Inflammatory macrophage treated with lipopolysaccharide for 4 hours (primary cell): Measurements from ENCODE around the gene PRR30.

Experiments used
- DNase-seq: peaks from one replicate; pipeline ENCODE4 v3.0.0-alpha.2; 2020

Gene PRR30

DNA sequence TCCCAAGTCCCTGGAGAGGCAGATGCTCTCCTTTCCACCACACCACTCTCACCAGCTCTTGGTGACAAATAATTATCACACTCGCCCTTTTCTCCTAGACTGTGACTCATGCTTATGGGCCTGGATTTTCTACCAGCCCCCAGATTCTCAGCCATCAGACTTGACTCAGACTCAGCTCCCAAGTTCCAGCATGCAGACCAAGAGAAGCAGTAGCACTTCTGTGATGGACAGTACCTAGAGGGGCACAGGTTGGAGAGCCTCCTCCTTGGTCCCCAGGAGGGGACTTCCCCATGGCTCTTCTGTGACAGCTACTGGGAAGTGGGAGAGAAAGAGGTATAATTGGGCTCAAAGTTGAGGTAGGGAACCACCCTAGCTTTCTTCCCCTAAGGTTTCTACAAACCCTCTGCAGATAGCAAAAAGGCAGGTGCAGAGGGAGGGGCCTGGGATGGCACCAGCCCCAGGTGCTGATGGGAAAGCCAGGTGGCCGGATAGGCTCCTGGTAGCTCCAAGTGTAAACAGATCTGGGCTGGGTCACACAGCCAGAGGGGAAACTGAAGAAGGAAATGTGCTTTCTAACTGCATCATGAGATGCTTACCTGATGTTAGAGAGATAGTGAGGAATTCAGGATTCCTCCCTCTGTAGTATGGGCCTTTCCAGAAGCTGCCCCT is 13.7 kb upstream of the PRR30 start:
- no peak for DNase-seq

DNA sequence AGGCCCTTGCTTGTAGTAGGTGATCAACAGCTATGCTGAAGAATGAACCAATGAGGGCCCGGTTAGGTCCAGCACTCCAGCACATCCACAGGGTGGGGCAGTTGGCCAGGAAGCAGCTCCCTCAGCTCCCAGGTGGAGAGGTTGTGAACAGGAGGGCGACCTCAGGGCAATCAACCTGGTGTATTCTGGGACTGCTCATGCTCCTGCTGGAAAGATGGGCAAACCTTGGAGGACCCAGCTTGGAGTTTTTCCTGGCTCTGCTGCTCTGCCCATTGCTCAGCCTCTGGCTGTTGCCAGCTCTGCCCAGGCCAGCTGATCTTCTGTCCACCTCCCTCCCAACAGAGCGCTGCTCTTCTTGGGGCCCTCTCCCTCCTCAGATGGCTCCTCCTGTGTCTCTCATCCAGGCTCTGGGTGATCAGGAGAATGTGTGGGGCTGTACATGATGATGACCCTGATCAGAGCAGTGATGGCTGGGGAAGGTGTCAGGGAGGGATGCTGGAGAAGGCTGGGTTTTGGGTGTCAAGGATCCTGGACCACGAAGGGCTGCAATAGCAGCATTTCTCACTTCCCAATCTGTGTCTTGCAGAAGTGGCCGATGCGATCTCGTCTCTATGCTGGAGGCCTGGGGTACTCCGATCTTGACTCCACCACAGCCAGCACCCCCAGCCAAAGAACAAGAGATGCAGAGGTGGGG is 13.0 kb upstream of the PRR30 start:
- no peak for DNase-seq

DNA sequence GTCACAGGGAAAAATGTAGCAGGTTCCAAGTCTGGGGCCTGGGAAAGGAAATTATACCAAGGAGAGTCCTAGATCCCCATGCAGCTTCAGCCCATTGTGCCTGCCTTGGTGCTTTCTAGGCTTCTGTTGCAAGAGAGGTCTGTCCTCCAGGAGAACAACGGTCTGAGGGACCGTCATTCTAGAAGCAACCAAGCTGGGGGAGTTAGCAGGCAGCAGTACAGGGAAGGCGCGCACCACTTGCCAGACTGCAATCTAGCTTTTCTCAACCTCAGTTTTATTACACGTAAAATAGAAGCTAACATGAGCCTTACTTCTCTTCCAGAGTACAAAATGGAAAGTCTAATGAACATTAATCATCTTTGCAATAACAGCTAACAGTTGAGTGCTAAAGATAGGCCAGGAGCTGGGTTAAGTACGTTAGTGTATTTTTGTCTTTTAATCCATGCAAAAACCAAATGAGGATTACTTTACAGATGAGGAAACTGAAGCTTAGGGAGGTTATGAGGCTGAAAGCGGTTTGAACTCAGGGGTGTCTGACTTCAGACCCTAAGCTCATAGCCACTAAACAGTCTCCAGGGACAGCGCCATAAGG is 11.5 kb upstream of the PRR30 start:
- no peak for DNase-seq

DNA sequence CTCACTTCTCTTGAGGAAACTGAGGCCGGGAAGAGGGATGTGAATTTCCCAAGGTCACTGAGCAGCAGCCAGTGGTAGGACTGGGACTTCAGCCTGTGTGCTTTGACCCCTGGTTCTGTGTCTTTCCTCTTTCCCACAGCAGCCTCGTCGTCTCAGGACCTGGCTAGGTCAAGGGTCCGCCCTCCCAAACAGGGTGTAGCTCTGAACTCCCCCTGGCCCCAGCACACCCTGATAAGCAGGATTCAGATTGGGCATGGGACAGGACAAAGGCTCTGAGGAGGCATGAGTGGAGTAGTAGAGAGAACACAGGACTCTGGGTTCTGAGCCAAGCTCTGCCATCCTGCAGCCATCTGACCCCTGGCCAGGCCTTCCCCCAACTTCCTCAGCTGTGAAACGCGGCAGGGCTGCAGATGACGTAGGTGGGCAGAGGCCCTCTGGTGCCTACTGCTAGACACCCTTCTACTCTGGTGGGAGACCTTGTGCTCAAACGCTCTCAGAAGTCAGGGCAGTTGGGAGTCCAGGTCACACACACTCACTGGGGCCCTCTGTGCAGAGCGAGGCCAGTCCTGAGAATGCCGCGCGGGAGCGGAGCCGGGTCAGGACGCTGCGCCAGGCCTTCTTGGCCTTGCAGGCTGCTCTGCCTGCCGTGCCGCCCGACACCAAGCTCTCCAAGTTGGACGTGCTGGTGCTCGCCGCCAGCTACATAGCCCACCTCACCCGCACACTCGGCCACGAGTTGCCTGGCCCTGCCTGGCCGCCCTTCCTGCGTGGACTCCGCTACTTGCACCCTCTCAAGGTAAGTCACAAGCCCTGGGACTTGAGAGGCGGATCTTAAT is 10.6 kb upstream of the PRR30 start:
- DNase-seq, result no peak

DNA sequence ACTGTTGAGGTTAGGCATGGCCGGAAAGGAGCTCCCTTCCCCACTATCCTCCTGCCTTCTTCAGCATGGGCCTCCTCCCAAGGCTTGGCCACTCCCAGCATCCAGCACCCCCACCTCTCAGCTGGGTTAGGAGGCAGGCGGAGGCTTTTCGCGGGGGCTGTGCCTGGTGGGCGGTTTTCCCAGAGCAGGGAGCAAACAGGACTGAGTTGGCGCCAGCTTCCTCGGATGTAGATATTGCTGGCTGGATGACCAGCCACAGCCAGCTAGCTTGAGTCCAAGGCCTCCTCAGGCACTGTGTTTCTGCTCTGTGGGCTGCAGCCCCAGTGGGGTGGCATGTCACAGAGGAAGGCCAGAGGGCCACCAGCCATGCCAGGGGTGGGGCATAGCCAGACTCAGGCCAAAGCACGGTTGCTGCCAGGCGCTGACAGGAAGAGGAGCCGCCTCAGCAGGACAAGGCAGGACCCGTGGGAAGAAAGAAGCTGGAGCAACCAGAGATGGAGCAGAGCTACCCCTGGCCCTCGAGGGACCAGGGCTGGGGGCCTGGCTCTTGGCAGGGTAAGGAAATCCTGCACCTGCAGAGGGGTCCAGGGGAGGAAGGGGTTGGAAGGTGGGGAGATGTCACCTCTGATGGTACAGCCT is 9.7 kb upstream of the PRR30 start, which contains the start of gene TCF23:
Gene TCF23, plus strand, starts transcription at position 204 of the 639 bp plus-strand sequence. Its CDS starts 130 bp downstream, at position 334.
- DNase-seq, result no peak

DNA sequence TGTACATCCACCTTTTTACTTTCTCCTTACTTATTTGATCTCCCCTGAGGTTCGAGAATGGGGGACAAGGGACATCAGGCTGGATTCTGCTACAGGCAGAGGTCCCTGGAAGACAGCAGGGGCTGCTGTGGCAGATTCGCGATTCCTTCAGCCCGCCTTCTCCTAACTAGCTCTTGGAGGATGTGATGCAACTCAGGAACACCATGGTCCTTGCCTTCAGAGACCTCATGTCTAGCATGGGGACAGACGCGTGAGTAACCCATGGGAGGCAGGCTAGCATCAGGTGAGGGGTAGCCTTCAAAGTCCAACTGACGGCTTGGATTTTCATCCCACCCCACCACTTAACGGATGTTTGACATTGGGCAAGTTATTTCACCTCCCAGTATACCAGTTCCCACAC is 8.7 kb upstream of the PRR30 start:
- DNase-seq, result no peak

DNA sequence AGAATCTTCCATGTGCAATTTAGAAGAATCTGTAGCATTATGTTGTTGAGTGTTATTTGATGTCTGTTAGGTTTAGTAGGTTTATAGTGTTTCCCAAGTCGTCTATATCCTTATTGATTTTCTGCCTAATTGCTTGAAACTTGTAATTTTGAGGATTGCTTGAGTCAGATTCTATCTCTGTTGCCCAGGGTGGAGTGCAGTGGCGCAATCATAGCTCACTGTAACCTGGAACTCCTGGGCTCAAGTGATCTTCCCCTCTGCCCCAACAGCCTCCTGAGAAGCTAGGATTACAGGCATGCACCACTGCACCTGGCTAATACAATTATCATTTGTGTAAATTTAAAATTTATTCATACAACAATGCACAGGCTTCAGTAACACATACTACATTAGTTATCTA is 6.5 kb upstream of the PRR30 start:
- DNase-seq, result no peak

DNA sequence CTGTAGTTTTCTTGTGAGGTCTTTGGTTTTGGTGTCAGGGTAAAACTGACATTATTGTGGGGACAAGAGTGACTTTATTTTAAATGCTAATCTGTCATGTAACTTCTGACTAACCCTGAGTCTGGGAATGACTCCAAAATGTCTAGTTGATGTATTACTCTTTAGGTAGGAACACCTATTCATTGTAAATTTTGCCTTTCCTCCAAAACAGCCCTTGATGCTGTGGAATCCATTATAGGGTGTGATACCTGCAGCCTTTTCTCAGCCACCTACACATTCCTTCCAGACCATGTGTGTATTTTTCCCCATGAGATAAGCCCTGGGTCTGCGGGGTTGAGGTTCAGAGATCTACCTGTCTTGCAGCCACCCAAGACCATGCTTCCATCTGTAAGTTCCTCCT is 4.1 kb upstream of the PRR30 start:
- no peak for DNase-seq

DNA sequence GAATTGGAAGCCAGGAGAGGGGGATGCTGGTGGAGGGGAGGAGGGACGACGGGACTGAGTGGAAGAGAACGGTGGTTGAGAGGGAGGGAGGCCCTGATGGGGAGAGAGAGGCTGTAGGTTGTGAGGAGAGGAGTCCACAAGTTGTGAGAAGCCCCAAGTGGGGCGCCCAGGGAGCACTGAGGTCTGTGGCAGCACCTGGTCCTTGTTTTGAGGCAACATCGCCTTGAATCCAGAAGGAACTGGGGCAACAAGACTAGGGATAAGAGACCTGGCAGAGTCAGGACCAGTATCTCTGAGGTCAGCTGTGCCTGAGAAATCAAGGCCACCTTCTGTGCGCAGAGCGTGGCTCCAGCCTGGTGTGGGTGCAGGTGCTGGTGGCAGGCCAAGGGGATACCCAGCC is 1.1 kb downstream of the PRR30 start:
- DNase-seq, result no peak

DNA sequence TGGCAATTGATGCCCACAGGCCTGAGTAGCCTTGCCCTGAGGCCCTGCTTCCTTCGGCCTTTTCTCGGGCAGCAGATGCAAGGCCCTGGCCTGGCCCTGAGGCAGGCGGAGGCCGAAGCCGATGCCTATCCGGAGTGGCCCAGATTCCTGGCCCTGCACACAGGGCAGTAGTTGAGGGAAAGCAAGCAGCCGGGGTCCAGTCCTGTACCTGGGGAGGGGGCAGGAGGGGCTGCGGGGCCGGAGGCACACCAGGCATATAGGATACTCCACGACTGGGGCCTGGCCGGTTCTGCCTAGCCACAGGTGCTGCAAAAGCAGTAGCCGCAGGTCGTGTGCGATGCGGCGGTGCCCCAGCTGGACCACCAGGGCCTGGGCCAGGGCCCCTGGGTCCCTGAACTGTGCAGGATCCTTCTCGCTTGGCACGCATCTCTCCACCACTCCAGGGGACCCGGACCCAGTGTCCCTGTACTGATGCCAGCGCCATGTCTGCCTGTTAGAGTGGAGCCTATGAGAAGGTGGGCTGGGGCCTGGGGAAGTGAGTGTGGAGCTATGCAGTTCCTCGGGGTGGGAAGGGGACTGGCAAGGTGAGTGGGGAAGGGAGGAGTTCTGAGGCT is 1.8 kb downstream of the PRR30 start:
- no peak for DNase-seq

DNA sequence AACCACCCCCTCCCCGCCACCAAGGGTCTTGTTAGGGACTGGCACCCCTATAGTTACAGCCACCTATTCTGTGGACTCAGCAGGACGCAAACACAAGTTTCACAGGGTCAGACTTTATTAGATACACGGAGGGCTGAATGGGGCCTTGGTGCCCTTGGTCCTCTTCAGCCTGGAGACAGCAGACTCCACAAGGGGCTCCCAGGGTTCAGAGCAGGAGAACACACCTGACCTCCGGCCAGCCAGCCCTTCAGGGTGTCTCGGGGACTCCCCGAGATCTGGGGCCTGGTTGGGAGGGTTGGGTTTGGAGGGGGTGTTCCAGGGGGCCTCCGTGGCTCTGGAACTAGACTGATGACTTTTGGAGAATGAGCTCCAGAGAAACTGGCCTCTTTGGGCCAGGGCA is 2.5 kb downstream of the PRR30 start:
- no peak for DNase-seq

DNA sequence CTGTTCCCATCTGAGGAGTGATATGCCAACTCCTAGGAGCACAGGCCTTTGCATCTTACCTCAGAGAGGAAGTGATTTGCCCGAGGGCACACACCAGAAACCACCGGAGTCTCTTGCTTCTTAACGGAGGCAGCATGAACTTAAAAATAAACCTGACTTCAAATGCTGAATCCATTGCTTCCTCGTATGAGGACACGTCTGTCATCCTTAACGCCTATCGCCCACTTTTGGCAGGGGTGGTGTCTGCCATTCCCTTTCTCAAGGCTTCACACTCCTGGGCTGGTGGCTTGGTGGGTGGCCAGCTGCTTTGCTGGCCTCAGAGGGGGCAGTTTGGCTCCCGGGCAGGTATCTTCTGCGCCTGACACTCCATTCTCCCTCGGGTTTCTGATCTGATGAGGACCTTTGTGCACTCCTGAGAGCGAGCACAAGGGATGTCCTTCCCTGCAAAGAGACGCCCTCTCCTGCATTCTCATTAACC is 3.7 kb downstream of the PRR30 start:
- DNase-seq, result peak; percentile 19

DNA sequence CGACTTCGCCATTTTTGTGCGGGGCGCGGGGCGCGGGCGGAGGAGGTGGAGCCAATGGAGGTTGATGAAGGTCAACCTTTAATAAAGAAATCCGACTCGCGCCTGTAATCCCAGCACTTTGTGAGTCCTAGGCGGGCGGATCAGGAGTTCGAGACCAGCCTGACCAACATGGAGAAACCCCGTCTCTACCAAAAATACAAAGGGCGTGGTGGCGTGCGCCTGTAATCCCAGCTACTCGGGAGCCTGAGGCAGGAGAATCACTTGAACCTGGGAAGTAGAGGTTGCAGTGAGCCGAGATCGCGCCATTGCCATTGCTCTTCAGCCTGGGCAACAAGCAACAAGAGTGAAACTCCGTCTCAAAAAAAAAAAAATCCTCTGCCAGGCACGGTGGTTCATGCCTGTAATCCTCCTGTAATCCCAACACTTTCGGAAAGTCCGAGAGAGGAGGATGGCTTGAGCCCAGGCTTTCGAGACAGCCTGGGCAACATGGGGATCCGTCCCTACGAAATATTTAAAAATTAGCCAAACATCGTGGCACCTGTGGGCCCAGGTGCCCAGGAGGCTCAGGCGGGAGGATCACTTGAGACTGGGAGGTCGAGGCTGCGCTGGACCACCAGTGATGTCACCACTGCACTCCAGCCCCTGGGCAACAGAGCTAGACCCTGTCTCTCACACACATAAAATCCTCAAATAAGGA is 4.3 kb downstream of the PRR30 start:
- DNase-seq, result no peak

DNA sequence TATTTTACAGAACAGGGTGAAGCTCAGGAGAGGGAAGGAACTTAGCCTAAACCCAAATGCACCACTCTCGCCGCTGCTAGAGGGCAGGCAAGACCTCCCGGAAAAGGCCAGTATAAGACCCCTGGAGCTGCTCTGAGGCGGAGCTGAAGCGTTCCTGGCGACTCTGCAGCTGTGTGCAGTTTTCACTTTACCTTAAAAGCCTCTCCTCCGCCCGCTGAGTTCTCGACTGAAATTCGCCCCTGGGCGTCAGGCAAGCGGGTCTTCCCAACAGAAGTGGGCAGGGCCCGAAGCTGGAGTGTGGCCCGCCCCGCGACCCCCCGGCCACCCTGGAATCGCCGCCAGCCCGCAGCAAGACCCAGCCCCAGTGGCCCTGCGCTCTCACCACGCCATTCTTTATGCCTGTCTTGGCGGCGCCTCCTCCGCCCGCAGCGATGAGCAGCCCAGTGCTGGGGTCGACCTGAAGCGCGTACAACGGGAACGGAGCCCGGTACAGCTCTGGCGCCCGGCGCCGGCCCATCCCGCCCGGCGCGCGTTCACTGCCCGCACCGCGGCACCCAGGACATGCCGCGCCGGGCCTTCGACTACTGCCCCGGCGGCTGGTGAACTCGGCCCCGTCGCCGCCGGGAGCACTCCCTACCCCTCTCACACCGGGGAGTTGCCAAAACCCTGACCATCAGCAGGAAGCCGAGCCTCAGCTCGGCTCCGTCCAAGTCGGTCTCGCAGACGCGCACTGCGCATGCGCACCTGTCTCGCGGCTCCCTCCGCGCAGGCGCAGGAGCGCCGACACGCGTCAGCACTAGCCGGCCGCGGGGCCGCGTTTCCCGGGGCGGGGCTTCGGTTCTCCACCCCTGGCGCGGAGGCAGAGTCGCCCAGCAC is 5.1 kb downstream of the PRR30 start, which contains the start of gene PREB:
Gene PREB, minus strand, starts transcription at position 732 of the 876 bp plus-strand sequence. Its CDS starts 215 bp downstream, at position 517.
- peak; percentile 98 for DNase-seq

DNA sequence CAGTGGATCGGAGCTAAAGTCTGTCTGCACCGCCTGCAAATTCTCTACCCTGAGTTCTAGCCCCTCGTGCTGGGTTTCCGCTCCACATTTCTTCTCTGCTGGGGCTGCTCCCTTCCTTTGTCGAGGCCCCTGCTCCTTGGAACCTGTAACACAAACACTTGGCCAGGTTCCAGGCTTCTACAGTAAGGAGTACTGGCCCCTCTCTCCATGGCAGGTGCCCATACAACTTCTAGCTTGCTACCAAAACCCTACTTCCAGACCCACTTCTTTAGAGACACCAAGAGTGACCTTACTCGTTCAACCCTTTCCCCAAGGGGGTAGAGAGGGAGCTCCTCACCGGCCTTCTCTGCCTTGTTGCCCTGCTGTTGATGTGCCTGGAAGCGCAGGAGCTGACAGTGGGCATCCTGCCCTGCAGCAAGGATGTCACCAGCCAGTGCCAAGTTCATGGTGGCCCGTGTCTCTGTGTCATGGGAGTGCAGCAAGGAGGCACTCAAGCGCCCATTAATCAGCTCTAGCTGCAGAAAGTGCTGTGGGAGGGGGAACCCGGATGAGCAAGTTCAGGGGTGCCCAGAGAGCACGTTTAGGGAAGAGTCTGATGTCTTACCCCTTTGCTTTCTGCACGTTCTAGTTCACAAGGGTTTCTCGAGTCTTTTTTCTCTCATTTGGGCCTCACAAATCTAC is 5.9 kb downstream of the PRR30 start:
- peak; percentile 20 for DNase-seq

DNA sequence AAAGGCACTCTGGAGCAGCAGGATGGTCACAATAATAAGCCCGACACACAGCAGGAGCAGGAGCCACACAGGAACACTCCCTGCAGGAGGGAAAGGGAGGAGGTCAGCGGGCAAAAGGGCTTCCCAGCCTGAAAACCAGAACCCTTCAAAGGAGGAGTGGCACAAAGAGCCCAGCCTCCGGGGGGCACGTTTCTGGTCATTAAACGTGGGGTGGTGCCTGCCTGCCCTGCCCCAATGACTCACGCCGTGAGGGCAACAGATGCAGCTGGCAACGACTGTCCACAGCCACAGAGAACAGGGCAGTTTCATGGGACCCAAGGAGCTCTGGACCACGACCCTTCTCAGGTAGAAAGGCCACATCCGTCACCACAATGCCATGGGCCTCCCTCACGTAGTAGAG is 7.8 kb downstream of the PRR30 start:
- no peak for DNase-seq

DNA sequence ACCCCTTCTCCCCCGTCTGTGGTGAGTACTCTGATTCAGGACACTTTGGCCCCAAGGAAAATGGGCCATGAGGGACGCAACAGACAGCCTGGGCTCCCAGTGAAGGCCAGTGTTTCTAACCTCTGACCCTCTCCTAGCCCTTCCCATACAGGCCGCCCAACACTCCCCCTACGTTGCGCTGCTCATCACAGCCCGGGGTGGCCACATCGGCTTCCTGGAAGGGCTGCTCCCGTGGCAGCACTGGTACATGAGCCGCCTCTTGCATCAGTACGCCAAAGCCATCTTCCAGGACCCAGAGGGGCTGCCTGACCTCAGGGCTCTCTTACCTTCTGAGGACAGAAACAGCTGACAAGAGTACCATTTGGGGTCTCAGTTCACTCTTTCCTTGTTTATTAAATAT is 8.8 kb downstream of the PRR30 start:
- no peak for DNase-seq

DNA sequence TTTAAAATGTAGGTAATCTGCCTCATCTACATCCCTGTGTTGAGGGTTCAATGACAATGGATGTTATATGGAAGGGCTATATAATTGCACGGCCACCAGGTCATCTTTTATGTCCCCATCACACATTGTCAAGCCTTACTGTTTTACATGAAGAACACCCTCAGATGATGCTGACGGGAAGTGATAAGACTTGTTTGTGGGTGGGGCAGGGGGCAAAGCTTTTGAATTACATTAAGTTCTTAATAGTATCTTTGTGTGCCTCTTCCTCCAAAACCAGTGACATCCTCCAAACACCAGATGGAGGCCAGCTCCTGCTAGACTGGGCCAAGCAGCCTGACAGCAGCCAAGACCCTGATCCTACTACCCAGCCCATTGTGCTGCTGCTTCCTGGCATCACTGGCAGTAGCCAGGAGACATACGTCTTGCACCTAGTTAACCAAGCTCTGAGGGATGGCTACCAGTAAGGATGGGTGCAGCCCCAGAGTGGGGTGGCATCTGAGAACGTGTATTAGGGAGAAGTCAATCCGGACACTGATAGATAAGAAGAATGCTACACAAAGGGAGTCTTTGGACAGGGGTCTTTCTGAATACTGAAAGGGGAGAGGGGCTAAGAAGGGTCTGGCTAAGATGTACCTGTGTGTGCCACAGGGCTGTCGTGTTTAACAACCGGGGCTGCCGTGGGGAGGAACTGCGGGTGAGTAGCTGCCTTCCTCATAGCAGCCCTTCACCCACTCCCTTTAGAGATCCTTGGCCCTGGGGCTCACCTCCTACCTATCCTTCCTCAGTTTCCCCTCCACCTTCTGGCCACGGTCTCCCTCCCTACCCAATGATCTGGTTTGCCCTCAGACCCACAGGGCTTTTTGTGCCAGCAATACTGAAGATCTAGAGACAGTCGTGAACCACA is 10.3 kb downstream of the PRR30 start:
- DNase-seq, result no peak
